GM12891 (cell line): ENCODE results near the gene TCTN3.
"Not testable (repeated sequence)": the region's sequence is repeated elsewhere in the genome, so short reads cannot be mapped to it uniquely, and the experiment has no call there.

Source experiments
- POLR2A ChIP-seq: IDR thresholded peaks from 2 replicates; pipeline ENCODE4 v1.6.1; 2011; ENCODE audit warnings: low read depth, low read length, control low read depth
- POLR2AphosphoS5 ChIP-seq: IDR thresholded peaks from 2 replicates; pipeline ENCODE4 v1.6.1; 2011; ENCODE audit warnings: low read depth, low read length, control low read depth
- TAF1 ChIP-seq: IDR thresholded peaks from 2 replicates; pipeline ENCODE4 v1.6.1; 2011; ENCODE audit warnings: low read depth, low read length, control low read depth

GRCh38 chr10:95620415-95620814 is 73.3 kb downstream of the TCTN3 start:
- not testable (repeated sequence) for TF ChIP-seq POLR2A, POLR2AphosphoS5, TAF1
